Ramos (cell line): ENCODE results near the gene HES1.

Experiments used
- in situ Hi-C: fragments of 300-500 bp; cut with MboI; formaldehyde crosslinking; loops from one replicate; pipeline ENCODE4 v1.14.3; 2022; ENCODE audit warnings: low sequenced_read_pairs; ENCODE audit not compliant: unreplicated experiment

The HES1 gene

DNA sequence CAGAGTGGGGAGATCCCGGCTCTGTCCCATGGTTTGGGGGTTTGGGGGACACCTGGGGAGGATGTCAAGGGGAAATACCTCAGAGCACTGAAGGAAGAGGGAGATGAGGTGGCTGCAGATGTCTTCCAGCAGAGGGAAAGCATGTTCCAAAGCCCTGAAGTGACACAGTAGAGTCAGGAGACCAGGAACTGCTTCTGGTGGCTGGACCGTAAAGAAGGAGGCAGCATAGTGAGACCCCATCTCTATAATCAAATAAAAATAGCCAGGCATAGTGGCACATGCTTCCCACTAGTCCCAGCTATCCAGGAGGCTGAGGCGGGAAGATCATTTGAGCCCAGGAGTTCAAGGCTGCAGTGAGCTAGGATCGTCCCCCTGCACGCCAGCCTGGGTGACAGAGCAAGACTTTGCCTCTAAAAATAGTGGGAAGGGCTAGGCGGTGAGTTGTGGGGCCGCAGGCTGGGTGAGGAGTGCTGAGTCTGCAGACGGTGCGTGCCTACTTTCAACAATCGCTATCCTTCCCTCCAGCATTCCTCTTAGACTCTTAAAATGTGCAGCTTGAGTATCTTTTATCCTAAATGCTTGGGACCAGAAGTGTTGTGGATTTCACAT is 26.2 kb downstream of the HES1 start:
- in situ Hi-C loops = no loop called here

DNA sequence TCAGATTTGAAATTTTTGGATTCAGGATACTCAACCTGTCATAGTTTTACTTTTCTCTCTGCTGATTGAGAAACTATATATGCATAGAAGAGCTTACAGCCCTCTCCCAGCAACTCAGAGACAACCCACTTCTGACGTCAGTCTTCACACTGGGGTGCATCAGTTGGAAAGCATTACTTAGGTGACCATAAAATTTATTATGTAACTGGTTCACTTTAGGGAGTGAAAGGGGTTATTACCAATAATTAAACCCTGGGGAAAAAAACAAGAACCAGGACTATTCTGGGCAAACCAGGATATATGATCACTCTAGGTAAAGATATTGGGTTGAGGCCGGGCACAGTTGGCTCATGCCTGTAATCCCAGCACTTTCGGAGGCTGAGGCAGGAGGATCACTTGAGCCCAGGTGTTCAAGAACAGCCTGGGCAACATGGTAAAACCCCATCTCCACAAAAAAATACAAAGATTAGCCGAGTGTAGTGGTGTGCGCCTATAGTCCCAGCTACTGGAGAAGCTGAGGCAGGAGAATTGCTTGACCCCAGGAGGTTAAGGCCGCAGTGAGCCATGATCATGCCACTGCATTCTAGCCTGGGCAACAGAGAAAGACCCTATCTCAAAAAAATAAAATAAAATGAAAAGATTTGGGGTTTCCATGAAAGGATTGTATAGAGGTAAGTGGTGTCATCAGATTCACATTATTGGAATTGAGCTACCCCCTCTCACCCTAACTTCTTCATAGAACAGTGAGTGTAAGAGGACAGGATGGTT is 27.1 kb downstream of the HES1 start:
- in situ Hi-C loops = no loop called here

DNA sequence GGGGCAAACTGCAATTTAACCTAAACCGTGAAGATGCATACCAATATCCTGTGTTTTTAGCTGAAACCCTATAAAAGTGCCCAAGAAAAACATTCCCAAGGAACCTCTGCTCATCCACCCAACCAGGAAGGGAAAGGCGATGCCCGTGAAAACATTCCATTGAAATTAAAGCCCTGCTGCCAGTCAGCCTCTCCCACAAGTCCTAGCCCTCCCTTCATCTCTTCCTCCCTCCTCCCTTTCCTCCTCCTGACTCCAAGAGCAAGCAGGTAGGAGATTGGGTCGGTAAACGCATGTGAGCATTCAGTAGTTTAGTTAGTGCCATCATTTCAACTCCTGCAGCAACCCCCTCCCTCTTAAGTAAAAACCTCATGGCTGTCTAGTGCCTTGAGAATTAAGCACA is 27.7 kb downstream of the HES1 start:
- in situ Hi-C loops = no loop called here

DNA sequence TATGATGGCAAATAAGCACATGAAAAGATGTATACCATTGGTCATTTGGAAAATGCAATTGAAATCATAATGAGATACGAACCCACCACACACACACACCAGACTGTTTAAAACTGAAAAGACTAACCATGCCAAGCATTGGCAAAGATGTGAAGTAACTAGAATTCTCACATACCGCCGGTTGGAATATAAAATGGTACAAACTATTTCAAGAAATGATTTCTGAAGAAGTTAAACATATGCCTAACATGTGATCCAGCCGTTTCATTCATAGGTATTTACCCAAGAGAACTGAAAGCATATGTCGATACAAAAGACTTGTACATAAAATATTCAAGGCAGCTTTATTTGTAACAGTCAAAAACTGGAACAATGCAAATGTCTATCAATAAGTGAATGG is 28.9 kb downstream of the HES1 start:
- in situ Hi-C loops = no loop called here

DNA sequence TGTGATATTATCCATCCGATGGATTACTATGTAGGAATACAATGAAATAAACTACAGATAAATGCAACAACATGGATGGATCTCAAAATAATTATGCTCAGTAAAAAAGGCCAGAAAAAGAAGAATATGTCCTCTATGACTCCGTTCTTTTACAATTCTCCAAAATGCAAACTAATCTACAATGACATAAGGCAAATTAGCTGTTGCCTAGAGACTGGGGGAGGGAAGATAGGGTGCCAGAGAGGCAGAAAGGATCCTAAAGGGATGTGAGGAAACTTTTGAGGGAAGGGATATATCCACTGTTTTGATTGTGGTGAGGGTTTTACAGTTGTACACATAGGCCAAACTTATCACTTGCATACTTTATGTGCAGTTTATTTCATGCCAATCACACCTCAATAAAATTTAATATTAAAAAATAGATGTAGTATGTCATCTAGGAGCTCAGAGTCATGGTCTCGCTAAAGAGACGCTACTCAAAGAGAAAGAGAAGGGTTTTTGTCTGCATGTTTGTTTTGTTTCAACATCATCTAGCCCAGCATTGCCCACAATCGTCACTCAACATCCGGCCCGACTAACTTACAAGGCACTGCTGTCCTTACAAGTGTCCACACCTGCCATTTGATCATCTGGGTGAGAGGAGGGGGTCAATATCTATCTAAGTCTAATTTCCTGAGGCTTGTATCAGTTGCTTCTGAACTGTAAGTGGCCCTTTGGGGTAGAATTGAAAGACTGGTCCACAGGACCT is 29.5 kb downstream of the HES1 start:
- in situ Hi-C loops = no loop called here

DNA sequence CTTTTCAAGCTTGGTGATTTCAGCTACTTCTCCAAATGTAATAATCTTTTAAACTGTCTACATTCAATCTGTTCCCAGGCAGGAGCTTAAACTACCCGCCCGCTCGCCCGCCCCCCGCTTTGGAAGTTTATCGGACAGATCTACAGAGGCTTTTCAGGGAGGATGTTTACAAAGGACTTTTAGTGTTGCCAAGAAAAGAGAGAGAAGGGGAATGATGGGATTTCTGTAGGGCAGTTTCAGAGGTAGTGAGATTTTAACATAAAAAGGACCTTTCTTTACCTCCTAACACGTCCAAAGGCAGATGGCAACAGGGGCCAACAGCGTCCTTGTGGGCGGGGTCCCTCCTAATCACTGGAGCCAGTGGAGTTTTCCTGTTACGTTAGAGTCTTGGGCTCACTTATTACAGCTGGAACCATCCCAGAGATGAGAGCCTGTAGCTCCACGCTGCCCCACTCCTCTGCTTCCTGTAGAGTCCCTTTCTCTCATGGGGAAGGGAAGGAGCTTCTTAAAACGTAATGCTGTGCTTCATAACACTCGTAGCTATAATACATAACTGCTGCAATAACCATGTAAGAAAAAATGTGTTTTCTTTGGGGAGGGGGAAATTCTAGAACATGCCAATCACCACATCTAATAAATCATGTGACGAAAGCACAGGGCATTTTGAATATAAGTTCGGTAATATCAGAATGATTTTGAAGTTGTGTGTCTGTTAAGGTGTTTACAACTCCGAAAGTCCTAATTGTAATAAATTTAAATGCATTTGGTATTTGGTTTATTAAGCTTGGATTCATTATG is 30.9 kb downstream of the HES1 start:
- in situ Hi-C loops = no loop called here

DNA sequence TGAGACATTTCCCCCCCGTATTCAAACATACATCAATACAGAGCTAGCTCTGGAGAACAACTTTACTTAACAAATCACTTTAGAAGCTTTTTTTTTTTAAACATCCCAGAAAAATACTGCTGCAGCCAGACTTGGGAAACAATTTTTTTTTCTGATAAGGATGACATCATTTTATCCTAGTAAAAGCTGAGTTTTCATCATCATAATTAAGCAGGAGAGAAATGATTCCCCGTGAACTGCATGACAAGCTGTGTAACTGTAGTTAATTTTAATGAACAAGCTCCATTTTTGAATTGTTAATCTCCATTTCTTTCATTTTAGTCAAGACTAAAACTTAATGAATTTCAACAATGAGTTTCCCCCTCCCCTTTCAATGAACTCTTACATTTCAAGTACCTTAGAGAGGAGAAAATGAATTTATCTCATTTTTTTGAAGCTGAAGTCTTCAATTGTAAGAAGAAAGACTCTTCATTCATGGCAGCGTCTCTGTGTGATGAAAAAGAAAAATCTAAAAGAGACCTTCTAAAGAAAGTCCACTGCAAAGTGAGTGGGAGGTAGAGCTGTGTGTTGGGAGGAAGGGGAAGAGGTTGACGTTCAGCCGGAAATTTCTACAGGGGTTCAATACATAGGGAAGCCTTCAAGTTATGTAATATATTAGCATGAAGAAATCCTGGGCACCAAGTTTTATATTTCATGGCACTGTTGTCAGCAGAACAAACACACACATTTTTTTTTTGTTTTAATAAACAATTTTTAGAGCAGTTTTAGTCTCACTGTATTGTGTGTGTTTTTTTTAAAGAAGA is 31.7 kb downstream of the HES1 start:
- in situ Hi-C loops = no loop called here

DNA sequence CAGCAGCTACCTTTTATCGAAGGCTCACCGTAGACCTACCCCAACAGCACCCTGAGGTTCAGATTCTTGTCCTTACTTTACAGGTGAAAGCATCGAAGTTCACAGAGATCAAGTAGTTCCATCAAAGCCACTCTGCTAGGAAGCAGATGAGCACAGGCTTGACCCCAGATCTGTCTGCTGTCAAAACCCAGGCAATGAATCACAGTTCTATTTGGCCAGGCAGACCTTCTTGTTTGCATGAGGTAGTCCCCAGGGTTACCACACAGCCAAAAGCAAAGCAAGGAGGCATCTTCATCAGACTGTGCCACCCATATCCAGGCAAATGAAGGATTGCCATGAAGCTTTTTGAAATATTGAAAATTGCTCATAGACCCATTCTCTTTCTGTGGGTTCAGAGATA is 33.0 kb downstream of the HES1 start:
- in situ Hi-C loops = no loop called here

DNA sequence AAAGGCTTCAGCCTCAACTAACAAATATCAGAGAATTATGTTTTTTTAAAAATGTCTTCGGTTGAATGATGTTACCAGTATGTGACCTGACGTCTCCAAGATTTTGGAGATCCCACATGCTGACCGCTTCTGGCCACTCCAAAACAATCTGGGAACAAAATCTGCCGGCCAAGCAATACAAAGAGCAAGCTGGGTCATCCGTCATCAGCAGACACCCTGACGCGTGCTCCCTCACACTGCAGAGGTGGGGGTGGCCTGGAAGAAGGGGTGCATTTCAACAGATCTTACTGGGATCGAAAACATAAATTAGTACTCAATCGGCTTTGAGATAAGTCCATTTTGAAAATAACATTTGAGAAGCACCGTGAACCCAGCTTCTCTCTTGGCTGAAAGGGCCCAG is 33.6 kb downstream of the HES1 start:
- in situ Hi-C loops = no loop called here

DNA sequence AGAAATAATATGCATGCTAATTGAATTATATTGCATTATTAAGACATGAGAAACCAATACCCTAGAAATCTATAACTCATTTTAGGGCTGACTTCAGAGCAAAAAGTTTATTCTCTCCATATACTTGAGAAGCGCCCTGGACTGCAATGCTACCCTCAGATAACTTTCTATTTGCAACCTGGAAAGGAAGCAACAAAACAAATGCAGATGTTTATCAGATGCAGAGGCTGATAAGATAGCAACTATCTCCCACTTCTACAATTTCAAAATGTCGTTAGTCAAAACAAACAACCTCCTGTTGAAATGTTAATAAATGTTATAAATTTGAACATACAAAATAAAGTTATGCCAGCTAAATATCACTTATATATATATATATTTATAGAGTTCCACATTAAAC is 34.8 kb downstream of the HES1 start:
- in situ Hi-C loops = no loop called here

DNA sequence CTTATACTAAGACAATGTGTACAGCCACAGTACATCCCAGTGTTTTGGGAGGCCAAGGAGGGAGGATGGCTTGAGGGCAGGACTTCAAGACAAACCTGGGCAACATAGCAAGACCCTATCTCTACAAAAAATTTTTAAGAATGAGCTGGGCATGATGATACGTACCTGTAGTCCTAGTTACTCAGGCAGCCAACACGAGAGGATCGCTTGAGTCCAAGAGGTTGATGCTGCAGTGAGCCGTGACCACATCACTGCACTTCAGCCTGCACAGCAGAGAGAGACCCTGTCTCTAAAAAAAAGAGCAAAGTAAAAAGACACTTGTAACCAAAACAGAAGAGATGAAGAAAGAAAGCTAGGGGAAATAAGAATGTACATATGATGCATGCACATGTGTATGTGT is 38.5 kb downstream of the HES1 start:
- in situ Hi-C loops = no loop called here

DNA sequence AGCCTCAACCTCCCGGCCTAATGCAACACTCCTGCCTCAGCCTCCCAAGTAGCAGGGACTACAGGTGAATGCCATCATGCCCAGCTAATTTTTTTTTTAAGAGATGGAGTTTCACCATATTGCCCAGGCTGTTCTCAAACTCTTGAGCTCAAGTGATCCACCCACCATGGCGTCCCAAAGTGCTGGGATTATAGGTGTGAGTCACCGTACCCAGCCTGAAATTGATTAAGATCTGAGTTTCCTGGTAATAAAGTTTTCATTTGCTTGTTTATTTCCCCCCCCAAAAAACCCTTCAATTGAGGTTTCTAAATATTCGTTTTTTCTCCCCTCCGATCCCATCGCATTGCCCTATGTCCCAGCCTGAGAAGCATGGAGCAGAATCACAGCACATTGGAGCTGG is 39.0 kb downstream of the HES1 start:
- in situ Hi-C loops = no loop called here

DNA sequence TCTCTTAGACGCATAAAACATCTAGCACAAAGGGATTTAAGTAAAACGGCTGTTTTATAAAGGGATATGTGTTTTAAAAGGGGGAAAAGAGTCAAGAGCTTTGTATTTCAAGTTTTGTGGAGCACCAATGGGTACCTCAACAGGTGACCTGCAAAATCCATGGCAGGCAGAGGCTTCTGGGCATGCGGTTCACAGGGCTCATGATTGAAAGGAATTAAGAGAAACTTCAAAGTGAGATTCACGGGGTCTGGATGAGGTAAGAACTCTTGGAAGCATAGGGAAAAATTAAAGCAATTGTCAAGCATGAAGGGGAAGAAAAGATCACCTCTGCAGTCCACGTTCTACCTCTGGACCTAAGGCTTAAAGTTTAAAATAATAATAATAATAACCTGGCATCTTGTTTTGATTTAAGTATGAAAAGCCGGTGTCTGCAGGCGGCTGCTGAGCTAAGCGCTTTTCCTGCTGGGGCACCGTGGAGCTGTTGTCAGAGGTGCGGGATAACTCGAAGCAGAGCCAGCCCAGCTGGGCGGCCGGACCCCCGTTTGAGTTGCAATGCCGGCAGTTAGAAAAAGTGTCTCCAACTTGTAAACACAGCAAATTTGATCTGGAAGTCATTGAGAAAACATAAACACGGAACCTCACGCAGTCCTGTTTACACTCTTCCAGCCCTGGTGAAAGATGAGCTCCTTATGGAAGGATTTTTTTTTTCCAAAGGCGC is 40.5 kb downstream of the HES1 start:
- in situ Hi-C loops = no loop called here

DNA sequence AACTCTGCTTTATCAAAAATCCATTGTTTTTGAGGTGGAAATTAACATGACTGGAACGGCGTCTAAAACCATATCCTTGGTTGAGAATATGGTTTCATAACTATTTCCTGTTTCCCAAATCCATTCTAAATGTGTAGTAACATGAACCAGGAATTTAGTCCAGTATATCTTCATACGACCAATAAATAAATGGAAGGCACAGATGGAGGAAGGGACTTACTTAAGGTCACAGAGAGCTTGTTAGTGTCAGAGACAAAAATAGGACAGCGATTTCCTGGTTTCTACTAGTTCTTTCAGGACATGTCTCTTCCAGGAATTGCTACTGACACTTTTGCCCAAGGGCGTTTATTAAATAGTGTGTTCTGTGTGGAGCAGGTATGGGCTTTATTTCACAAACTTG is 41.2 kb downstream of the HES1 start:
- in situ Hi-C loops = no loop called here

DNA sequence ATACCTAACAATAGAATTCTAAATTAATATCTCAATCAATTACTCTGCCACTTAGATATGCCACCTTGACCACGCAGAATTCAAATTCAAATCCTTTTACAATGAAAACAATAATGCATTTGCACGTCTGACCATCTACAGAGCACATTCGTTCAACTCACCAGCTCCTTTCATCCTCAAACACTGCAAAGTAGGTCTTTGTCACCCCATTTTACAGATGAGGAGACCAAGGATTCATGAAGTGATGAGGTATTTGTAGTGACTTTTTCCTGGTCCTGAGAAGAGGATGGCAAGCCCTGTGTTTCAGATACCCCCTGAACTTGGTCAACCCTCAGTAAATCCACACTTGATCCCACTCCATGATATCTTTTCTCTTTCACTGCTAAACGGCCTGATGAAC is 42.2 kb downstream of the HES1 start:
- in situ Hi-C loops = no loop called here

DNA sequence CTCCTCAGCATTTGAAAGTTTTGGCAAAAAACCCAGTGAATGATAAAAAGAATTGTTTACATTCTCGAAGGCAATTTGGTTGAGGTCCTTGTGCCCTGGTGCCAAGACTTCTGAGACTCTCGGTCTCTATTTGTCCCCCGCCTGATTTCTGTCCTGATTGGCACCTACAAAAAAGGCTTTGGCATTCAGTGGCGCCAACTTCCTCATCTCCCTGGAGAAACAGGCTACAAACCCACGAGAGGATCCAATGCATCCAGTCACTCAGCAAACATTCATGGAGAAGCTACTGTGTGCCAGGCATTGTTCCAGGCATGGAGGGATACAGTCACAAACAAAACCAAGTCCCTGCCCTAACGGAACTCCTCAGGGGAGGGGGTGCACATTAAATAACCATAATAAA is 42.7 kb downstream of the HES1 start:
- in situ Hi-C loops = no loop called here

DNA sequence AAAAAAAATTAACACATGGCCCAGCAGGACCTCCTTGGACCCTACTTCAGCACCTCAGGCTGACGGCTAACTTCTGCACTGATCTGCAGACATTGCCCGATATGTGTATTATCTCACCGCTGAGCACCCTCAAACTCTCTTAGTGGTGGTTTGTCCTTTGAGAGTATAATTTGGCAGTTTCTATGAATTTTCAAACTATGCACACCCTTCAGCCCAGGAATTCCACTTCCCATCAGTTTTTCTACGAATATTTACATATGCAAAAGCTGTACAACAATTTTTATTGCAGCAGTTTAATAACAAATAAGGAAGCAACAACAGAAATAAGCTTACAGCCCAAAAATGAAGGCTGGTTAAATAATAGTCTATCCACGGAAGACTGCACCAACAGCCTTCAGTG is 44.6 kb downstream of the HES1 start:
- in situ Hi-C loops = no loop called here

DNA sequence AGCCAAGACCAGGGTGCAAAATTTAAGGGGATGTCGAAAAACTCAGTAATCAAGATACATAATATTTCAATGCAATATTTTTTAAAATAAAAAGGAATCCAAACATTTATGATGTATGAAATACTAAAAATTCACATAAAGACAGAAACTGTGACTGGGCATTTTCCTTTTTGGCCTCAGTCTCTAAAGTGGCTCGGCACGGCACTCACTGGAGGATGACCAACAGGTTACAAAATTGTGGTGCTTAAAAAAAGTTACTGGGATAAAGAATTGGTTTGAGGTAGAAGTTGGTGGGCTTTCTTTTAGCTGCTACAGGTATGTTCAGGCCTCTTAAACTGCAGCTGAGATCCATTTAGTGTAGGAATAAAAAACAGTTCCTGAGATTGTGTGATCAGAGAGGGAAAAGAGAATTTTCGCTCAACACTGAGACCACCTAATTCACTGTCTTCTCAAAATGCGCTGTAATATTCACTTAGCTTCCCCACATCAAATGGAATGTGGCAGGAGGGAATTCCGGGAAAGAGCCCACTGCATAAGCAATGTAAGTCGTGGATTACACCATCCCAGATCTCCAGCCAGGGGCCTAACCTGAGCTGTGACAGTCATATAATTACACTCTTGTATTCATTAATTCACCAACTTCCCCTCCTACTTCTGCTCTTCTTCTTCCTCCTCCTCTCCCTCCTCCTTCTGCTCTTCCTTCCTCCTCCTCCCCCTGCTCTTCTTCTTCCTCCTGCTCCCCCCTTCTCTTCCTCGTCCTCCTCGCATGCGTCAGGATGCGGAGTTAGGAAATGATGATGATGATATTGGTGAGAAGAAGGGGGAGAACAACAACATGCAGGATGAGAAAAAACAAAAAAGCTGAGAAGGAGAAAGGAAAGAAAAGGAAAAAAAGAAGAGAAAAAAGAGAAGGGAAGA is 45.9 kb downstream of the HES1 start:
- in situ Hi-C loops = no loop called here
